Measurements from ENCODE around the gene KRT23.

KRT23 gene

DNA sequence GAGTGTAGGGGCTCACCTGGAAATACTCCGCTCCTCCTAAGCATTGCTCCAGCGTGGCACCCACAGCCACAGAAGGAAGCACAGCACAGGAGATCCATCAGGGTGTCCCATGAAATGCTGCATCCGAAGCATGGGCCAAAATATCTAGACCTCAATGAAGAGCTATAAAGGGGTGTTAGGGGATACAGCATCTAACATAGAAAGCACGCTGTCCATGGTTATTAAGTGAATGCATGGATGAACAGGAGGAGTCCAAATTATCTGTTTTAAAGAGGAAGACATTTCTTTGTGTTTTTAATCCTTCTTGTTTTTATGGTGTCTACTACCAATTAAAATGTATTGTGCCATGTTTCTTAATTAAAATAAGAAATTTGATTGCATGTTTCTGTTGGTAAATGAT lies 30.8 kb downstream of the KRT23 start:
- DNase-seq = no peak

DNA sequence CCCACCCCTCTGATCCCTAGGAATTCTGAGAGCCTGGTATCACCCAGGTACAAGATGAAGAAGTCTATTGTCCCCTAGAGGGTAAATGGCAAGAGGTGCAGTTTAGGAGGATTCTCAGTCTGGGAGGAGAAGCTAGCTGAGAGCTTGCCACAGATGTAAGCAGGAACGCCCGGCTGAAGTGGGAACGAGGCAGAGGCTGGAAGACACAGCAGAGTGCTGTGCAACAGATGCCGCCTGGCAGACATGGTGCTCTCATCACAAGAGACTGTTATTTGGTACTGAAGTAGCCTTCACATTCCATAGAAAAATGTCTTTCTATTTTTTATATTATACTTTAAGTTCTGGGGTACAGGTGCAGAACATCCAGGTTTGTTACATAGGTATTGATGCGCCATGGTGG lies 32.1 kb downstream of the KRT23 start:
- no peak for DNase-seq

DNA sequence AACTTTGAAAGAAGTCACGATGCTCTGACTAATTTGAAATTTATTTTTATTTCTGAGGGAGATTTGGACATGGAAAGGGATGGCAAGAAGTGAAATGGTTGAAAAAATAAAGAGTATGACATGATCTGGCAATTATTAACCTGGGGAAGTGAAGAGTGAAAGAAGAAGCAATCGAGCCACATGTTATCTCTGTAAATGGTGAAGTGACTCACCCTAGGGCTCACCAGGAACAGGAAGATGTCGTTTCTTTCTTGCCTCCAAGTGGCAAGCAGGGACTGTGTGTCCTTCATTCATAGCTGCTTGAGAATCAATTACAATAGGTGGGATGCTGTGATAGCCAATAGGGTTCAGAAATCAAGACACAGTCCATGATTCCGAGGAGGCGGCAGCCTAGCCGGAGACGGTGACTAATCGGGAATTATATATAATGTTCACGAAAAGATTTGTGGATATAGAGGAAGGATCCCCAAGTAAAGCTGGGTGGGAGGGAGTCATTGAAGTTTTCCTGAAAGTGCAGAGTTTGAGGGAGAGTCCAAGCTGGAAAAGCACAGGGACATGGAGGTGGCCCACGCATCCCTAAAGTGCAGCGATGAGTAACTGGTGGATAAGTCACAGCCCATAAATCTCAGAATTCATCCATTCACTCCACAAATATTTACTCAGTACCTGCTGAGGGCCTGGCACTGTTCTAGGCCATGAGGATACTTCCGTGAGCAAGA lies 34.2 kb downstream of the KRT23 start:
- DNase-seq = no peak

DNA sequence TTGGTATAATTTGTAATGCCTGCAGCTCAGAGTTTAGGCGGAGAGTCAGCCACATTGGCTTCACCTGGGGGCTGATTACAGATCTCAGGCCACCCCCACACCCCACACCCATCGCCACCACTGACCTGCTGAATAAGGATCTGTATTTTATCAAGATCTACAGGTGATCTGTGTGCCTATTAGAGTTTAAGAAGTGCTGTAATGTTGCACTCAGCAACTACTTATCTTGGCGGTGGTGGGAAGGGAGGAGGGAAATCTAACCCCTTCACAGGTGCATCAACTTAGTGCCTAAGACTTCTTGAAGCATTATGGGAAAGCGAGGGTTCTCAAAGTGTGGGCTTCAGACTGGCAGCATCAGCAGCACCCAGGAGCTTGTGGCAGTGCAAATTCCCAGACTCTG lies 34.9 kb downstream of the KRT23 start:
- DNase-seq = no peak

- DNase-seq = no peak
These were observed 35.4 kb downstream of the KRT23 start for GRCh38 chr17:40901981-40902474.

GRCh38 chr17:40900809-40901356 lies 36.6 kb downstream of the KRT23 start:
- no peak for DNase-seq

- no peak for DNase-seq
These were observed 40.5 kb downstream of the KRT23 start for GRCh38 chr17:40896916-40897455.

DNA sequence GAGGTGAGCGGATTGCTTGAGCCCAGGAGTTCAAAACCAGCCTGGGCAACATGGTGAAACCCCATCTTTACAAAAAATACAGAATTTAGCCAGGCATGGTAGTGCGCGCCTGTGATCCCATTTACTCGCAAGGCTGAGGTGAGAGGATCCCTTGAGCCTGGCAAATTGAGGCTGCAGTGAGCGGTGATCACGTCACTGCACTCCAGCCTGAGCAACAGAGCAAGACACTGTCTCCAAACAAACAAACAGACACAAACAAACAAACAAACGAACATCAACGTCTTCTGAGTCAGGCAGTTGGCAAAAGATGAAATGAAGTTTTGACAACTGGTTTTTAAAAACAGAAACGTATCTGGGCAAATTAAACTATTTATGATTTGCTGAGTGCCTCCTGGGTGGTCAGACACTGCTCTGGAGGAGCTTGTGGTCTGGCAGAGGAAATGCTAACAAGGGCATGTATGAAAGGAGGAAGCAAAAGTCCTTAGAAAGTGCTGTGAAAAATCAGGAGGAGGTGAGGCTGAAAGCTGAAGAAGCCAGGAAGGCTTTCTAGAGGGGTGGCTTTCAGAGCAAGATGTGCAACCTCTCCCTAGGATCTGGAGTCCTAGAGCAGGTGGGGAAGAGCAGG lies 42.2 kb downstream of the KRT23 start:
- DNase-seq = no peak

DNA sequence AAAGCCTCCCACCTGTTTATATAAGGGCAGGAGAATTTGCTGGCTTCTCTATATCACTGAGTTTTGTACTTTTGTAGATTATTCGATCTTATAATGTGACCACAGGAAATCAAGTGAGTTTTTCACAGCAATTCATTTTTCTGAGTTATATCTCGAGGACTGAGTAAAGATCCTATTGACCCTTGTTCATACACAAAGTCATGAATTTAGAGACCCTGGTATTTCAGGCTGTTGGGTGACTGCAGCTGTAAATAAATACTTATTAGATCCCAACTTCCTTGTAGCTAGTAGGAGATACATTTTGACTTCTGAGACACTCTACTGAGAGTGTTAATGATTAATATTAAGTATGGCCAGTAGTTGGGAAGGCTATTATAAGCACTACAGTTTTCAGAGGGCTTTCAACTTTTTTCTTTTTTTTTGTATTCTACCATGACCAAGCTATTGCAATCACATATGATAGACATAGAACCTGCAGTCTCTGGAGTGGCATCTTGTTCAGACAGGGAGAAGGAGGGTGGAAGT lies 49.2 kb downstream of the KRT23 start:
- no peak for DNase-seq

GRCh38 chr17:40886090-40886489 lies 51.4 kb downstream of the KRT23 start:
- no peak for DNase-seq

GRCh38 chr17:40884708-40885512 lies 52.5 kb downstream of the KRT23 start, which contains the start of gene KRT20:
Gene KRT20, minus strand, starts transcription at chr17:40885242. Its CDS starts 57 bp downstream, at chr17:40885185.
- no peak for DNase-seq

- no peak for DNase-seq
These were observed 53.7 kb downstream of the KRT23 start for GRCh38 chr17:40883626-40884334.

DNA sequence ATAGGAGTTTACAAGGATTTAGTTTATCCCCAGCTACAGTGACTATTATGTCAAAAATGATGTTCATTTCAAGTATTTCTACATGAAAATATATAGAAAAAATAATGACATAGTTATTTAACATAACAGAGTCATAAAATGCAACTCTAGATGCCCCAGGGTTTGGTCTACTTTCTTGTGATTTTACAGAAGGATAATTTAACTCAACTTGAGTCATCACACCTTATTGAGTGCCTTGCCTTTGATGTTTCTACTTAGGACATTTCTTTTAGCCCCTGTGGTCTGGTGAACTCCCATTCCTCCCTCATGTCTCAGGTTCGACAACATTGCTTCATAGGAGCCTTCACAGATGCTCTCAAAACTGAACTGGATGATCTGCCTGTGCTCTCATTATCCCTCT lies 54.4 kb downstream of the KRT23 start:
- no peak for DNase-seq

GRCh38 chr17:40879026-40879425 lies 58.4 kb downstream of the KRT23 start:
- no peak for DNase-seq

GRCh38 chr17:40878044-40878443 lies 59.4 kb downstream of the KRT23 start:
- DNase-seq = no peak

- DNase-seq = no peak
These were observed 63.6 kb downstream of the KRT23 start for GRCh38 chr17:40873801-40874200.

DNA sequence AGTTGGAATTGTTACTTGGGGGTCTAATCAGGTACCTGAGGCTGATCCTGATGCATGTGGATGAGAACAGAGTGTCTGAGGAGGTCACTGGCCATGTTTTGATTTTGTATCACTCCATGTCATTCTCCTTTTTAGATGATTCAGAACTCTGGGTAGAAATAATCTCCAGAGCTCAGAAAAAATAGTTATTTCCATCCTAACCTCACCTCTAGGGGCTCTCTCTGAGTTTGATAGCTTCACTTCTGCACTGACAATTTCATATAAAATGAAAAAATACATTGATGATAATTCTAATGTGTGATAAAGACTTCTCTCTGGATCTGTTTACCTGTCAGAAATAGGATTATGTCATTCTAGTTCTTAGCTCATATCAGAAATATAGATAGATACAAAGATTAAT lies 64.2 kb downstream of the KRT23 start:
- DNase-seq = no peak
